HL-60 (cell line): ENCODE measurements around the gene DVL1.

Source experiments
- DNase-seq, 2 experiments: peaks; one replicate each; pipeline ENCODE4 v3.0.0-alpha.2; 2010 to 2020; ENCODE audit warnings: low read depth in 1 of 2, low spot score in 1 of 2
- H3K27ac ChIP-seq: fragments of 250-450 bp; sonication (Bioruptor Pico); replicated peaks from 2 replicates; pipeline ENCODE4 v1.5.1; 2020; ENCODE audit warnings: mild to moderate bottlenecking, moderate library complexity
- H3K27me3 ChIP-seq: fragments of 250-450 bp; sonication (Bioruptor Pico); 2 replicates; pipeline ENCODE4 v1.5.1; 2021; ENCODE audit warnings: mild to moderate bottlenecking, moderate library complexity; ENCODE audit not compliant: insufficient read depth, poor library complexity, severe bottlenecking
- H3K4me3 ChIP-seq: replicated peaks from 2 replicates; pipeline ENCODE4 v1.5.1; 2011; ENCODE audit warnings: mild to moderate bottlenecking, control low read depth, low read length; ENCODE audit not compliant: insufficient read depth
- CTCF ChIP-seq: IDR thresholded peaks from one replicate; pipeline ENCODE4 v1.5.1; 2011; ENCODE audit warnings: low read length, control low read depth, inconsistent platforms; ENCODE audit not compliant: insufficient read depth
- GABPA ChIP-seq: IDR thresholded peaks from 2 replicates; pipeline ENCODE4 v1.6.1; 2012; ENCODE audit warnings: low read depth
- POLR2AphosphoS5 ChIP-seq: IDR thresholded peaks from 2 replicates; pipeline ENCODE4 v1.6.1; 2012; ENCODE audit warnings: low read depth
- REST ChIP-seq: IDR thresholded peaks from 2 replicates; pipeline ENCODE4 v1.6.1; 2012; ENCODE audit warnings: low read depth; ENCODE audit not compliant: insufficient replicate concordance
- SPI1 ChIP-seq: IDR thresholded peaks from 2 replicates; pipeline ENCODE4 v1.6.1; 2012; ENCODE audit warnings: low read depth, mild to moderate bottlenecking, borderline replicate concordance

The DVL1 gene

GRCh38 chr1:1332774-1333480 is 16.3 kb downstream of the DVL1 start:
- no peak overlapping the region for H3K4me3 ChIP-seq
- H3K27ac ChIP-seq, result no peak overlapping the region
- no peaks in the 10 kb centered on the region for H3K27me3 ChIP-seq
- no peak for DNase-seq
- TF ChIP-seq REST (no peak), POLR2AphosphoS5 (peak; percentile 32; the same call in 1 of the 2 replicates)

GRCh38 chr1:1332031-1332755 is 17.0 kb downstream of the DVL1 start:
- H3K4me3 ChIP-seq, result no peak overlapping the region
- no peak overlapping the region for H3K27ac ChIP-seq
- DNase-seq, result no peak
- no peaks in the 10 kb centered on the region for H3K27me3 ChIP-seq
- no peak for TF ChIP-seq REST
- TF ChIP-seq SPI1, result no peak
- no peak for TF ChIP-seq GABPA
- TF ChIP-seq POLR2AphosphoS5, result 0 out of 2 replicates have a peak, but pooled peaks have one; percentile 14
- TF ChIP-seq CTCF, result no peak

GRCh38 chr1:1331068-1331965 is 17.9 kb downstream of the DVL1 start, which contains the start of gene TAS1R3:
TSS of gene TAS1R3 (plus strand) at chr1:1331280. CDS start at chr1:1331346, 66 bp downstream.
- no peak for TF ChIP-seq REST
- H3K4me3 ChIP-seq, result no peak within 1 kb of the TSS
- peak in 1 of 2 experiments; percentile 25 for DNase-seq
- 0 out of 2 replicates have a peak within 1 kb of the TSS, but pooled peaks have one; percentile 13 for H3K27ac ChIP-seq
- H3K27me3 ChIP-seq, result no peaks in the 10 kb centered on the region
